ENCODE measurements around the gene CHST4. TPM values are rescaled to one million over a fixed set of nuclear protein-coding genes. Genes with fewer than 3 reads are reported as not detected.

The CHST4 gene
- total RNA-seq, 1 donor from 2014 or later: not detected

- Mint-ChIP-seq H3K4me1 (ENCODE audit: unreplicated experiment) (no peaks in the 10 kb centered on the region), H3K9me3 (ENCODE audit: unreplicated experiment) (no peaks in the 10 kb centered on the region), H3K36me3 (ENCODE audit: unreplicated experiment) (no peaks in the 10 kb centered on the region), H3K4me3 (ENCODE audit: unreplicated experiment) (no peak overlapping the region), H3K27ac (ENCODE audit: unreplicated experiment) (no peak overlapping the region), H3K27me3 (ENCODE audit: unreplicated experiment) (peaks cover 26% of the 10 kb centered on the region)
- no peak for TF ChIP-seq CTCF (IDR thresholded peaks at IDR 0.05)
- DNase-seq (ENCODE audit: extremely low spot score, unreplicated experiment): no peak
Measured at GRCh38 chr16:71536752-71537499, 10.7 kb downstream of the CHST4 start.

GRCh38 chr16:71537643-71538042 lies 11.4 kb downstream of the CHST4 start:
- Mint-ChIP-seq H3K4me3 (ENCODE audit: unreplicated experiment) (no peak overlapping the region), H3K27ac (ENCODE audit: unreplicated experiment) (no peak overlapping the region), H3K27me3 (ENCODE audit: unreplicated experiment) (peaks cover 32% of the 10 kb centered on the region), H3K36me3 (ENCODE audit: unreplicated experiment) (no peaks in the 10 kb centered on the region), H3K4me1 (ENCODE audit: unreplicated experiment) (no peaks in the 10 kb centered on the region), H3K9me3 (ENCODE audit: unreplicated experiment) (no peaks in the 10 kb centered on the region)
- DNase-seq (ENCODE audit: extremely low spot score, unreplicated experiment): no peak
- TF ChIP-seq CTCF (IDR thresholded peaks at IDR 0.05): peak; percentile 56

GRCh38 chr16:71542377-71542776 lies 16.2 kb downstream of the CHST4 start:
- DNase-seq (ENCODE audit: extremely low spot score, unreplicated experiment): no peak
- no peak overlapping the region for H3K4me3 Mint-ChIP-seq (ENCODE audit: unreplicated experiment)

GRCh38 chr16:71547168-71547567 lies 20.9 kb downstream of the CHST4 start:
- Mint-ChIP-seq H3K4me1 (ENCODE audit: unreplicated experiment) (no peaks in the 10 kb centered on the region), H3K9me3 (ENCODE audit: unreplicated experiment) (no peaks in the 10 kb centered on the region), H3K27ac (ENCODE audit: unreplicated experiment) (no peak overlapping the region), H3K4me3 (ENCODE audit: unreplicated experiment) (no peak overlapping the region), H3K27me3 (ENCODE audit: unreplicated experiment) (peaks cover 24% of the 10 kb centered on the region), H3K36me3 (ENCODE audit: unreplicated experiment) (no peaks in the 10 kb centered on the region)
- TF ChIP-seq CTCF (IDR thresholded peaks at IDR 0.05): no peak
- no peak for DNase-seq (ENCODE audit: extremely low spot score, unreplicated experiment)

More at GRCh38 chr16:71542377-71542776, 16.2 kb downstream of the CHST4 start:
- Mint-ChIP-seq H3K4me1 (ENCODE audit: unreplicated experiment) (no peaks in the 10 kb centered on the region), H3K27ac (ENCODE audit: unreplicated experiment) (no peak overlapping the region), H3K9me3 (ENCODE audit: unreplicated experiment) (no peaks in the 10 kb centered on the region), H3K36me3 (ENCODE audit: unreplicated experiment) (no peaks in the 10 kb centered on the region), H3K27me3 (ENCODE audit: unreplicated experiment) (peaks cover 27% of the 10 kb centered on the region)
- peak; percentile 42 for TF ChIP-seq CTCF (IDR thresholded peaks at IDR 0.05)

GRCh38 chr16:71552698-71553503 lies 26.7 kb downstream of the CHST4 start:
- no peak overlapping the region for H3K27ac Mint-ChIP-seq (ENCODE audit: unreplicated experiment)
- no peaks in the 10 kb centered on the region for H3K36me3 Mint-ChIP-seq (ENCODE audit: unreplicated experiment)
- no peaks in the 10 kb centered on the region for H3K4me1 Mint-ChIP-seq (ENCODE audit: unreplicated experiment)
- no peak for DNase-seq (ENCODE audit: extremely low spot score, unreplicated experiment)
- no peak for TF ChIP-seq CTCF (IDR thresholded peaks at IDR 0.05)
- no peaks in the 10 kb centered on the region for H3K9me3 Mint-ChIP-seq (ENCODE audit: unreplicated experiment)
- no peak overlapping the region for H3K4me3 Mint-ChIP-seq (ENCODE audit: unreplicated experiment)
- H3K27me3 Mint-ChIP-seq (ENCODE audit: unreplicated experiment): peaks cover 39% of the 10 kb centered on the region

All from osteocyte (in vitro differentiated cells).